Spleen (tissue), 7 donors: Measurements from ENCODE around the gene C19orf44.

Source experiments
- POLR2A ChIP-seq, 3 donors: fragments of 450-650 bp; IDR thresholded peaks; one replicate each; pipeline ENCODE4 v1.5.1; 2017; ENCODE audit warnings: antibody characterized with exemption in 3 of 3, mild to moderate bottlenecking in 1 of 3
- POLR2AphosphoS5 ChIP-seq, 3 donors: sonication (generic); formaldehyde crosslinking; IDR thresholded peaks; one replicate each; pipeline ENCODE4 v1.5.1; 2017; ENCODE audit warnings: antibody characterized with exemption in 3 of 3
- TF ChIP-seq, protein P1 (sequence below), 11 experiments: fragments of 200-600 bp in 7 of 11; fragments of 450-650 bp in 4 of 11; sonication (generic) in 4 of 11; IDR thresholded peaks in 8 of 11; conservative IDR thresholded peaks in 3 of 11; 1 replicate in 7 of 11; 2 replicates in 4 of 11; pipeline versions ENCODE4 v1.4.0 to v1.8.0; 2016 to 2021; ENCODE audit warnings: antibody characterized with exemption in 11 of 11, inconsistent platforms in 4 of 11, mild to moderate bottlenecking in 1 of 11
- donor health status: DM: no; HTN: no; CAD: no; lungs with moderate emphysema.
- donor health status: DM: no; HTN: no; CAD: no.
- donor health status: DM: no; HTN: no; CAD: no.

DNA sequence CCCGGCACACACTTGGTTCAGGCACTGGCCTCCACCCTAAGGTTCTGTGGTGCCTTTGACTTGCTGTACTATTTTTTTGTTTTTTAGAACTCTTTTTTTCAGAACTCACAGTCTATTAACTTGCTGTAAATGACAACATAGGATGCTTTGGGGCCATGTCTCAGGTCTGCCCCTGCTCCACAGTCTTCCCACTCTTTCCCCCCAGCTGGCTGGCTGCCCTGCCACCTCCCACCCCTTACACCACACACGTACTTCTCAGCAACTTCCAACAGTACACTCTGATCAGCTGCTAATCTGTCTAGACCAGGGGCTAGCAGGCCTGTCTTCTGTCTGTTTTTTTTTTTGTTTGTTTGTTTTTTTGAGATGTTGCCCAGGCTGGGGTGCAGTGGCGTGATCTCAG lies 8.1 kb downstream of the C19orf44 start:
- TF ChIP-seq POLR2A (IDR thresholded peaks at IDR 0.05) = no peak
- TF ChIP-seq, protein P1, sequence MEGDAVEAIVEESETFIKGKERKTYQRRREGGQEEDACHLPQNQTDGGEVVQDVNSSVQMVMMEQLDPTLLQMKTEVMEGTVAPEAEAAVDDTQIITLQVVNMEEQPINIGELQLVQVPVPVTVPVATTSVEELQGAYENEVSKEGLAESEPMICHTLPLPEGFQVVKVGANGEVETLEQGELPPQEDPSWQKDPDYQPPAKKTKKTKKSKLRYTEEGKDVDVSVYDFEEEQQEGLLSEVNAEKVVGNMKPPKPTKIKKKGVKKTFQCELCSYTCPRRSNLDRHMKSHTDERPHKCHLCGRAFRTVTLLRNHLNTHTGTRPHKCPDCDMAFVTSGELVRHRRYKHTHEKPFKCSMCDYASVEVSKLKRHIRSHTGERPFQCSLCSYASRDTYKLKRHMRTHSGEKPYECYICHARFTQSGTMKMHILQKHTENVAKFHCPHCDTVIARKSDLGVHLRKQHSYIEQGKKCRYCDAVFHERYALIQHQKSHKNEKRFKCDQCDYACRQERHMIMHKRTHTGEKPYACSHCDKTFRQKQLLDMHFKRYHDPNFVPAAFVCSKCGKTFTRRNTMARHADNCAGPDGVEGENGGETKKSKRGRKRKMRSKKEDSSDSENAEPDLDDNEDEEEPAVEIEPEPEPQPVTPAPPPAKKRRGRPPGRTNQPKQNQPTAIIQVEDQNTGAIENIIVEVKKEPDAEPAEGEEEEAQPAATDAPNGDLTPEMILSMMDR (IDR thresholded peaks at IDR 0.05 in 8 of 11, conservative IDR thresholded peaks at IDR 0.05 in 3 of 11) = no peak
- TF ChIP-seq POLR2AphosphoS5 (IDR thresholded peaks at IDR 0.05) = no peak
